ENCODE results near the gene RBM15. TPM values are rescaled to one million over a fixed set of nuclear protein-coding genes. Genes with fewer than 3 reads are reported as not detected.

The RBM15 gene
- polyA plus RNA-seq, 4 donors: 9.8 to 10.7 (median 10.3) TPM

GRCh38 chr1:110319332-110320167 lies 19.6 kb upstream of the RBM15 start:
- DNase-seq (ENCODE audit: low read depth in 4 of 4, low spot score in 3 of 4): no peak

DNA sequence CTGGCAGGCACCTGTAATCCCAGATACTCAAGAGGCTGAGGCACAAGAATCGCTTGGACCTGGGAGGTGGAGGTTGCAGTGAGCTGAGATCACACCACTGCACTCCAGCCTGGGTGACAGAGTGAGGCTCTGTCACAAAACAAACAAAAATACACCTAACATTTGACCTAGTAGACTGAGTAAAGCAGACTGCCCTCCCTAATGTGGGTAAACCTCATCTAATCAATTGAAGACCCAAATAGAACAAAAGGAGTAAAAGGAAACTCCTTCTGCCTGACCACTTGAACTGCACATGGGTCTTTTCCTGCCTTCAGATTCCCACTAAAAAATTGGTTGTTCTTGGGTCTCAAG lies 19.0 kb upstream of the RBM15 start:
- DNase-seq (ENCODE audit: low read depth in 4 of 4, low spot score in 3 of 4): no peak

DNA sequence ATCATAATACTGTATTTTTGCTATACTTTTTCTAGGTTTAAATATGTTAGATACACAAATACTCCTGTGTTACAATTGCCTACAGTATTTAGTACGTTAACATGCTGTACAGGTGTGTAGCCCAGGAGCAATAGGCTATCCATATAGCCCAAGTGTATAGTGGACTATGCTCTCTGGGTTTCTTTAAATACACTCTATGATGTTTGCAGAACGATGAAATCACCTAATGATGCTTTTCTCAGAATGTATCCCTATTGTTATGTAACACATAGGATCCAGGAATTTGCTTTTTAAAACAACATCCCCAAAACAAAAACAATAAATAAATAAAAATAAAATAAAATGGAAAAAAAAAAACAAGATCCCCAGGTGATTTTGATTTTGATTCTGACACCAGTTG lies 18.1 kb upstream of the RBM15 start:
- no peak for DNase-seq (ENCODE audit: low read depth in 4 of 4, low spot score in 3 of 4)

GRCh38 chr1:110321846-110322245 lies 17.3 kb upstream of the RBM15 start:
- no peak for DNase-seq (ENCODE audit: low read depth in 4 of 4, low spot score in 3 of 4)

DNA sequence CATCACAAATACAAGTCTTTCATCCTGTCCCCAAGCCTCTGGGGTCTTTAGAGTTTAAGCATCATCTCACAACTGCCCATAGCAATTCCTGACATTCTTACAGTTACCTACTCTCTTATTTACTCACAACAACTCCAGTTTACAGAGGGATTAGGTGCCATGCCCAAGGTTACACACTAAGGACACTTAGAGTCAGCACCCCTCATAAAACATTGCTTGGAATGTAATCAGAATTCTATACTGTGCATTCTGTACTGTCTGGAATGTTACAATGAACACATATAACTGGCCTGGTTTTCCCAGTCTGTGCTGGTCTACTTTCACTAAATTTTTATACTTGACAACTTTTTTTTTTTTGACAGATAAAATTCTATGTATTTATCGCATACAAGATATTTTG lies 14.5 kb upstream of the RBM15 start:
- DNase-seq (ENCODE audit: low read depth in 4 of 4, low spot score in 3 of 4): no peak

DNA sequence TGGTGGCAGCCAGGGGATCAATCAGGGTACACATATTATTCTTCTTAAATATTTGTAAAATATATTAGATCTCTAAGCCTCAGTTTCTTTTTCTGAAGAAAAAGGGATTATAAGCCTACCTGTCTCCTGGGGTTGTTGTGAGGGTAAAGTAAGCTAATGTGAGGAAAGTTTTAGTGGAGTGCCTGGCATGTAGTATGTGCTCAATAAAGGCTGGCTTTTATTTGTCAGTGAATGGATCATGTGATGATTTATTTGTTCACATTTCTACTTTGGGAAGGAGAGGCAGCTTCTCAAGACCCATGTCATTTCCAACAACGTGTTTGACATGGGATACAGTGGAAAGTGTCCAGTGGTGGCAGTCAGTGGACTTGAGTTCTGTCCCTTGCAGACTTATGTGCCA lies 12.4 kb upstream of the RBM15 start:
- no peak for DNase-seq (ENCODE audit: low read depth in 4 of 4, low spot score in 3 of 4)

- DNase-seq (ENCODE audit: low read depth in 4 of 4, low spot score in 3 of 4): no peak
These were observed 10.9 kb upstream of the RBM15 start for GRCh38 chr1:110328274-110328673.

DNA sequence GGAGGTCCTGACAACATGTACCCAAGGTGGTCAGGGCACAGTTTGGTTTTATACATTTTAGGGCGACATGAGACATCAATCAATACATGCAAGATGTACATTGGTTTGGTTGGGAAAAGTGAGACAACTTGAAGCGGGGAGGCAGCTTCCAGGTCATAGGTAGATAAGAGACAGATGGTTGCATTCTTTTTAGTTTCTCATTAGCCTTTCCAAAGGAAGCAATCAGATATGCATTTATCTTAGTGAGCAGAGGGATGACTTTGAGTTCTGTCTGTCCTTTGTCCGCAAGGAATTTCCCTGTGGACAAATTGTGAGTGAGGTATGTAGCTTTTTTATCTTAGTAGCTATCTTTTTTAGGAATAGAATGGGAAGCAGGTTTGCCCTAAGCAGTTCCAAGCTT lies 10.5 kb upstream of the RBM15 start:
- DNase-seq (ENCODE audit: low read depth in 4 of 4, low spot score in 3 of 4): no peak

- DNase-seq (ENCODE audit: low read depth in 4 of 4, low spot score in 3 of 4): no peak
These were observed 3.9 kb upstream of the RBM15 start for GRCh38 chr1:110335265-110335664.

DNA sequence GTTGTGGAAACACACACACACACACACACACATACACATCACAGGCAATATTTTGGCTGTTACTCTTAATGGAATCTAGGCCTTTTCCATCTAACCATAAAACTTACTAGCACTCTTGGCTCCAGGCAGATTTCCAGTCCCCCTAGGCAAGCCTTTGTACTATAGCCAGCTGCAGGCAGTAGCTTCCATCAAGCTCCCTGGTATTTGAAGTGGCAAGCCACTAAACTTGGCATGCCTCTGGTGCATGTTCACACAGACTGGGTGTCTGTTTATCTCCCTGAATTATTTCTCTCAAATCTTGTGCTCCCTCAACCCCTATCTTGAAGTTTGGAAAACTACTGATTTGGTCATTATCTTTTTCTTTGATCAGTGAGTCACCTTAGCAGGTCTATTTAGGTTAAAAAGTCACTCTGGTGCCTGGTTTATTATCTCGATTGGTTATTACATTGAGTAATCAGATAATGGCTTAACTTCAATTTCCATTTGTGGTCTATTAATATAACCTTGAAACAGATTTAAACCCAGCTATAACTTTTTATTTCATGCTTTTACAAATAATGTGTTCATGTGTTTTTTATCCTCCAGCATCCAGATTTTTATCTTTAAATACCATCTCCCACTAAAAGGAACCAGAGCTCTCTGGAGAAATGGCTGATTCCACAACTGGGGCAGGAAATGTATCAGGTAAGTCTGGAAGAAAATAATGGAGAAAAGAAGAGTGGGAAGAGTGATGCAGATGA lies 2.7 kb upstream of the RBM15 start:
- DNase-seq (ENCODE audit: low read depth in 4 of 4, low spot score in 3 of 4): no peak

DNA sequence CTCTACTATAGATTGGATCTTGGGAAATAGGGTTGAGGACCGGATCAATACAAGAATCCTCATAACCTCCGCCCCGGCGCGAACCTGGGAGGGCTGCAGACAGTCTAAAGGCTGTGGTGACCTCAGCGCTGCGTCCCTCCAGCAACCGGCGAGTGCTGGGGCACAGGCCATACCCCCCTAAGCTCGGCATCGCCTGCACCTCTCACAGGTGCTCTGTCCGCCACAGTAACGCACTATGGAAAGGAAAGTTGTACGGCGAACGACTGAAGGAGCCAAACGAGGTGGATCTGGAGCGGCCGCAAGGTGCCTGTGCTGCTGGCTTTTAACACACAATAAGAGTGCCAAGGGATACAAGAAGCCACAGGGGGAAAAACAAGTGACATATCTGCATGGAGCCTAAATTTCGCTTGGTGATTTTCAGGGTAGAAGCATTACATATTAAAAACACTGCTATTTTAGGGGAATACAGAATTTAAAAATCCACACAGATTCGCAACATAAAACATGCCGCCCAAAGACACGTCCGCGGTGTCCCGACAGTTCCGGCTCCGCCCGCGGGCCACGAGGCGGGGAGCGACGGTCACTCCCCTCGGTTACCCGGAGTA lies 1.4 kb upstream of the RBM15 start:
- peak in 3 of 4 donors; percentile 12 to 28 (median 15) for DNase-seq (ENCODE audit: low read depth in 4 of 4, low spot score in 3 of 4)

GRCh38 chr1:110338309-110338885 lies 780 bp upstream of the RBM15 start:
- peak in 2 of 4 donors; percentile 76 to 90 for DNase-seq (ENCODE audit: low read depth in 4 of 4, low spot score in 3 of 4)

DNA sequence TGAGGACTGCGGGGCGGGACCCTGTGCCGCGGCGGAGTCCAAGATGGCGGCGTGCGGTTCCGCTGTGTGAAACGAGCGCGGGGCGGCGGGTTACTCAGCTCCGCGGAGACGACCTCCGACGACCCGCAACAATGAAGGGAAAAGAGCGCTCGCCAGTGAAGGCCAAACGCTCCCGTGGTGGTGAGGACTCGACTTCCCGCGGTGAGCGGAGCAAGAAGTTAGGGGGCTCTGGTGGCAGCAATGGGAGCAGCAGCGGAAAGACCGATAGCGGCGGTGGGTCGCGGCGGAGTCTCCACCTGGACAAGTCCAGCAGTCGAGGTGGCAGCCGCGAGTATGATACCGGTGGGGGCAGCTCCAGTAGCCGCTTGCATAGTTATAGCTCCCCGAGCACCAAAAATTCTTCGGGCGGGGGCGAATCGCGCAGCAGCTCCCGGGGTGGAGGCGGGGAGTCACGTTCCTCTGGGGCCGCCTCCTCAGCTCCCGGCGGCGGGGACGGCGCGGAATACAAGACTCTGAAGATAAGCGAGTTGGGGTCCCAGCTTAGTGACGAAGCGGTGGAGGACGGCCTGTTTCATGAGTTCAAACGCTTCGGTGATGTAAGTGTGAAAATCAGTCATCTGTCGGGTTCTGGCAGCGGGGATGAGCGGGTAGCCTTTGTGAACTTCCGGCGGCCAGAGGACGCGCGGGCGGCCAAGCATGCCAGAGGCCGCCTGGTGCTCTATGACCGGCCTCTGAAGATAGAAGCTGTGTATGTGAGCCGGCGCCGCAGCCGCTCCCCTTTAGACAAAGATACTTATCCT lies 430 bp downstream of the RBM15 start:
- DNase-seq (ENCODE audit: low read depth in 4 of 4, low spot score in 3 of 4): peak in 2 of 4 donors; percentile 30 to 31

GRCh38 chr1:110340207-110340468 lies 961 bp downstream of the RBM15 start:
- DNase-seq (ENCODE audit: low read depth in 4 of 4, low spot score in 3 of 4): no peak

DNA sequence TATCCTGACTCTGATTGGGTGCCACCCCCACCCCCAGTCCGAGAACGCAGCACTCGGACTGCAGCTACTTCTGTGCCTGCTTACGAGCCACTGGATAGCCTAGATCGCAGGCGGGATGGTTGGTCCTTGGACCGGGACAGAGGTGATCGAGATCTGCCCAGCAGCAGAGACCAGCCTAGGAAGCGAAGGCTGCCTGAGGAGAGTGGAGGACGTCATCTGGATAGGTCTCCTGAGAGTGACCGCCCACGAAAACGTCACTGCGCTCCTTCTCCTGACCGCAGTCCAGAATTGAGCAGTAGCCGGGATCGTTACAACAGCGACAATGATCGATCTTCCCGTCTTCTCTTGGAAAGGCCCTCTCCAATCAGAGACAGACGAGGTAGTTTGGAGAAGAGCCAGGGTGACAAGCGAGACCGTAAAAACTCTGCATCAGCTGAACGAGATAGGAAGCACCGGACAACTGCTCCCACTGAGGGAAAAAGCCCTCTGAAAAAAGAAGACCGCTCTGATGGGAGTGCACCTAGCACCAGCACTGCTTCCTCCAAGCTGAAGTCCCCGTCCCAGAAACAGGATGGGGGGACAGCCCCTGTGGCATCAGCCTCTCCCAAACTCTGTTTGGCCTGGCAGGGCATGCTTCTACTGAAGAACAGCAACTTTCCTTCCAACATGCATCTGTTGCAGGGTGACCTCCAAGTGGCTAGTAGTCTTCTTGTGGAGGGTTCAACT lies 2.1 kb downstream of the RBM15 start:
- no peak for DNase-seq (ENCODE audit: low read depth in 4 of 4, low spot score in 3 of 4)

GRCh38 chr1:110341872-110342331 lies 2.7 kb downstream of the RBM15 start:
- no peak for DNase-seq (ENCODE audit: low read depth in 4 of 4, low spot score in 3 of 4)

- no peak for DNase-seq (ENCODE audit: low read depth in 4 of 4, low spot score in 3 of 4)
These were observed 4.1 kb downstream of the RBM15 start for GRCh38 chr1:110343249-110343648.

GRCh38 chr1:110344152-110344551 lies 5.0 kb downstream of the RBM15 start:
- DNase-seq (ENCODE audit: low read depth in 4 of 4, low spot score in 3 of 4): no peak

DNA sequence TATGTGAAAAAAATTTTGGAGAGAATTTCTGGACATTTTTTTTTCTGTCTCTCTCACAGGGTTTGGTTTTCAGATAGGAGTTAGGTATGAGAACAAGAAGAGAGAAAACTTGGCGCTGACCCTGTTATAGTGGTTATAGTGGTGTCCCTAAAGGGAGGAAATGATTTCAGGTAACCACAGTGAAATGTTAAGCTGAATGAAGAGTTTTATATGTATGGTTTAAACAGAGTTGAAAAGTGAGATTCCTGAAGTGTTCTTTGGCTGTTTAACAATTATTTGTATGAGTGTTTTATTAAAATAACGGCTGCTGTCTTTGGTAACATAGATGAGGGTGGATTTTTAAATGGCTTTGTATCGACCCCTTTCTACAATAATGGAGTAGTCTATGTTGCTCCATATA lies 6.3 kb downstream of the RBM15 start:
- DNase-seq (ENCODE audit: low read depth in 4 of 4, low spot score in 3 of 4): no peak

DNA sequence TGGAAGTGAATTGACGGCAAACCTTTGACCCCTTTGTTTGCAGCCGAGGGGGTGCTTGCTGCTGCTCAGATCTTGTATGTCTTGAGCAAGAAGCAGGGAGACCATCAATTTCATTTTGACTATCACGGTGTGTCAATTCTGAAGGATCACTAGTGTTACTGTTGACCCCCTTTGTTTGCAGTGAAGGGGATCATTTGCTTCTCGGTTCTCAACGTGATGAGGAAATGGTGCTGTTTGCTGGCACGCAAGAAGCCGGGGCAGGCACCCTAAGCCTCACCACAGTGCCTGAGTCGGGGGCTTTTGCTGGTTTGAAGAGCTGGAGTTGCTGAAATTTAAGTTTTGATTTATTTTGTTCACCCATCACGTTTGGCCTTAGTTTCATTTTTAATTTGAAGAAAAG lies 7.5 kb downstream of the RBM15 start:
- no peak for DNase-seq (ENCODE audit: low read depth in 4 of 4, low spot score in 3 of 4)
